Ovary (tissue), 9 donors: ENCODE results near the gene ETFB. TPM values are rescaled to one million over a fixed set of nuclear protein-coding genes. Genes with fewer than 3 reads are reported as not detected.

ENCODE experiments used
- DNase-seq, 5 donors: peaks; one replicate each; pipeline ENCODE4 v3.0.0-alpha.2; 2019 to 2020
- H3K27ac ChIP-seq, 2 donors: fragments of 200-600 bp; one replicate each; pipeline versions ENCODE4 v1.5.1 to v1.8.0; 2019 to 2022
- H3K27me3 ChIP-seq: fragments of 200-600 bp; one replicate; pipeline ENCODE4 v1.8.0; 2022
- H3K36me3 ChIP-seq: fragments of 200-600 bp; sonication (generic); one replicate; pipeline ENCODE4 v1.5.1; 2019
- H3K4me1 ChIP-seq: one replicate; pipeline ENCODE4 v1.8.1; 2013; ENCODE audit warnings: mild to moderate bottlenecking, moderate library complexity; ENCODE audit not compliant: insufficient read depth
- H3K4me3 ChIP-seq: fragments of 200-600 bp; sonication (generic); one replicate; pipeline ENCODE4 v1.5.1; 2017
- H3K9me3 ChIP-seq, 2 donors: fragments of 200-600 bp in 1 of 2; sonication (generic) in 1 of 2; one replicate each; pipeline versions ENCODE4 v1.5.1 to v1.8.1; 2013 to 2019; ENCODE audit warnings: mild to moderate bottlenecking in 1 of 2, moderate library complexity in 1 of 2
- CTCF ChIP-seq, 3 donors: fragments of 450-650 bp in 2 of 3; fragments of 200-600 bp in 1 of 3; IDR thresholded peaks; one replicate each; pipeline versions ENCODE4 v1.5.1 to v1.8.0; 2016 to 2022; ENCODE audit warnings: antibody characterized with exemption in 3 of 3, mild to moderate bottlenecking in 1 of 3
- EP300 ChIP-seq: sonication (generic); formaldehyde crosslinking; IDR thresholded peaks from one replicate; pipeline ENCODE4 v1.6.1; 2017; ENCODE audit warnings: antibody characterized with exemption
- POLR2A ChIP-seq: fragments of 450-650 bp; IDR thresholded peaks from one replicate; pipeline ENCODE4 v1.6.1; 2017; ENCODE audit warnings: antibody characterized with exemption, mild to moderate bottlenecking, moderate library complexity
- WGBS, 3 donors: extraction: QIAGEN DNeasy Blood & Tissue Kit in 1 of 3; methylation state at CpG; one replicate each; pipeline versions ENCODE4 v1.1.5 to v1.1.7; 2013 to 2017; 5-methylcytosine and 5-hydroxymethylcytosine counted together
- intact Hi-C, 4 donors: fragments of 100-400 bp; cut with DNase I; formaldehyde crosslinking; loops; one replicate each; pipeline versions ENCODE4 v1.11.0 to v1.15.1; 2022 to 2023
- polyA plus RNA-seq, 2 donors: library from polyadenylated mRNA; stranded (reverse); fragments of 200-250 nt in 1 of 2; fragments of 350-450 nt in 1 of 2; fragmentation: Illumina TruSeq in 1 of 2; extraction: RNeasy Lipid Tissue Mini Kit (QIAGEN cat#74804) in 1 of 2; gene quantifications; one replicate each; pipeline ENCODE4 v1.2.3, GENCODE V29; 2013 to 2014
- total RNA-seq, 7 donors: library from RNA; depleted of rRNA in 2 of 7; stranded (reverse); fragments of >200 nt in 2 of 7; fragmentation: NEBNext Ultra II Directional in 3 of 7; extraction: Animal tissue kit (Norgen Biotek cat#: 25700) in 3 of 7; gene quantifications; one replicate each; pipeline versions ENCODE4 v1.1.0 to v1.2.4, GENCODE V29; 2016 to 2023
- donor health status: DM: no; HTN: no; CAD: no; lungs with moderate emphysema.
- donor health status: DM: no; HTN: no; CAD: no.
- donor health status: Bipolar disorder and iron deficiency.
- donor health status: DM: yes; HTN: yes; CAD: no.
- donor health status: DM: no; HTN: no; CAD: no.
- donor health status: DM: yes; HTN: yes; CAD: no.

Gene ETFB
- total and polyA plus RNA-seq, 9 donors: 12.4 to 91.3 (median 63.3) TPM

GRCh38 chr19:51317968-51318367, 48.2 kb downstream of the ETFB start:
- Histone ChIP-seq H3K4me1 (peaks cover 6% of the 10 kb centered on the region), H3K9me3 (no peaks in the 10 kb centered on the region), H3K4me3 (no peak overlapping the region), H3K27ac (no peak overlapping the region), H3K27me3 (no peaks in the 10 kb centered on the region), H3K36me3 (no peaks in the 10 kb centered on the region)
- intact Hi-C loops: no loop called here
- no peak for DNase-seq
- TF ChIP-seq CTCF (IDR thresholded peaks at IDR 0.05): no peak
- TF ChIP-seq POLR2A: no peak
- no peak for TF ChIP-seq EP300
- WGBS, 3 donors: 75 to 88% (median 85%) methylated on average over 1 of the region's 1 CpG

- no peaks in the 10 kb centered on the region for H3K9me3 ChIP-seq
- H3K4me3 ChIP-seq: no peak overlapping the region
- no peak for DNase-seq
- no peaks in the 10 kb centered on the region for H3K27me3 ChIP-seq
- H3K27ac ChIP-seq: no peak overlapping the region
- WGBS, 3 donors: 81 to 82% (median 81%) methylated on average over 3 of the region's 3 CpGs
- intact Hi-C loops: no loop called here
- no peak for TF ChIP-seq EP300
- no peak for TF ChIP-seq POLR2A
- peaks cover 6% of the 10 kb centered on the region for H3K4me1 ChIP-seq
- no peaks in the 10 kb centered on the region for H3K36me3 ChIP-seq
These were observed 48.8 kb downstream of the ETFB start for GRCh38 chr19:51317376-51317775.

- no peak overlapping the region for H3K4me3 ChIP-seq
- no peaks in the 10 kb centered on the region for H3K27me3 ChIP-seq
- H3K27ac ChIP-seq: no peak overlapping the region
- H3K9me3 ChIP-seq: no peaks in the 10 kb centered on the region
- TF ChIP-seq EP300: no peak
- TF ChIP-seq CTCF (IDR thresholded peaks at IDR 0.05): no peak
- TF ChIP-seq POLR2A: no peak
- intact Hi-C loops: no loop called here
- no peaks in the 10 kb centered on the region for H3K36me3 ChIP-seq
- peaks cover 6% of the 10 kb centered on the region for H3K4me1 ChIP-seq
- 67 to 73% (median 69%) methylated on average over 8 of the region's 8 CpGs for WGBS, 3 donors
- DNase-seq: no peak
These were observed 49.5 kb downstream of the ETFB start for GRCh38 chr19:51316688-51317087.

- no peak for DNase-seq
- no peak within 1 kb of the TSS for H3K27ac ChIP-seq
- H3K4me1 ChIP-seq: no peaks in the 10 kb centered on the region
- H3K36me3 ChIP-seq: no peaks in the 10 kb centered on the region
- TF ChIP-seq EP300 (no peak), POLR2A (no peak), CTCF (IDR thresholded peaks at IDR 0.05) (no peak)
- 2 to 3% (median 3%) methylated on average over 16 to 63 of the region's 76 CpGs for WGBS, 3 donors
- H3K4me3 ChIP-seq: no peak within 1 kb of the TSS
- no peaks in the 10 kb centered on the region for H3K27me3 ChIP-seq
- peaks cover 0 to 11% of the 10 kb centered on the region in 2 donors for H3K9me3 ChIP-seq
- intact Hi-C loops: no loop called here
These were observed 54.6 kb downstream of the ETFB start, which contains the start of gene IGLON5 for GRCh38 chr19:51311351-51312257. Gene IGLON5 (plus strand): TSS chr19:51311644. CDS start chr19:51311848, 204 bp downstream.

- no peak for TF ChIP-seq POLR2A
- no peak for TF ChIP-seq CTCF (IDR thresholded peaks at IDR 0.05)
- no peak for TF ChIP-seq EP300
- Histone ChIP-seq H3K27me3 (no peaks in the 10 kb centered on the region), H3K36me3 (no peaks in the 10 kb centered on the region), H3K4me3 (no peak overlapping the region), H3K4me1 (no peaks in the 10 kb centered on the region), H3K9me3 (peaks cover 0 to 11% of the 10 kb centered on the region in 2 donors), H3K27ac (no peak overlapping the region)
- DNase-seq: no peak
- intact Hi-C loops: no loop called here
- 71 to 87% (median 76%) methylated on average over 3 of the region's 3 CpGs for WGBS, 3 donors
These were observed 60.7 kb downstream of the ETFB start for GRCh38 chr19:51305479-51305878.
